Stimulated activated CD8-positive, alpha-beta memory T cell treated with anti-CD3 and anti-CD28 coated beads, Interleukin-15, amount 100 ng/mL, for 24 hours (primary cell): ENCODE measurements around the gene CAMKK1.
"Not testable (repeated sequence)": the region's sequence is repeated elsewhere in the genome, so short reads cannot be mapped to it uniquely, and the experiment has no call there.

Experiments used
- DNase-seq: peaks from one replicate; pipeline ENCODE4 v3.0.0-alpha.2; 2020; ENCODE audit warnings: low read depth

Gene CAMKK1

GRCh38 chr17:3879186-3879585 is 13.7 kb downstream of the CAMKK1 start:
- DNase-seq, result no peak

DNA sequence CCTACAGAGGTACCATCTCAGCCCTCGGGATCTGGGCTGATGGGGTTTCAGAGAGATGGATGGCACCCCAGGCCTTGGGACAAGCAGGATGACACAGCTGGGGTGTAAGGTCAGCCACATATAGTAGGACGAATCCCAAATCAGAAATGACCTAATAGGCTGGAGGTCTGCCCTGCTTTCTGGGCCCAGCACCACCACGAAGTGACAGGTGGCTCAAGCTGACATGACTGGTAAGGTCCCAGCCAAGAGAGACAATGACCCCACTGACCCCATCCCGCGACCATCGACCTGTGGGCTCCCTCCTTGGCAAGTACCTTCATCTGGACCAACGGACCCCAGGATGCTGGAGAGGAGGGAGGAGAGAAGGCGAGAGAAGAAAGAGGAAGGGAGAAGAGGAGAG is 15.6 kb downstream of the CAMKK1 start:
- DNase-seq, result no peak

- no peak for DNase-seq
Observed at GRCh38 chr17:3875317-3875716, 17.5 kb downstream of the CAMKK1 start.

DNA sequence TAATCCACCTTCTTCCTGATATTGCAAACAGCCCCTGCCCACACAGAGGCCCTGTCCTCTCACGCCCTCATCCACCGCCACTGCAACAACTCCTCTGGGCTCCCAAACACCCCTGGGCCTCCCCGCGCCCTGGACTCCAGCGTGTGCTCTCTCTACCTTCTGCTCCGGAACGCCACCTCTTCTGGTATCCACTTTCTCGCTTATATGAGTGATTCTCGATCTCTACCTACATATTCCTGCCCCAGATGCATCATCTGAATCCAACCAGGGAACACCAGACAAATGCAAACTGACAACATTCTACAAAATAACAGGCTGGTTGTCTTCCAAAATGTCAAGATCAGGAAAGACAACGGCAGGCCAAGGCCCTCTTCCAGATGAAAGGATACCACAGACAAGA is 19.0 kb downstream of the CAMKK1 start:
- DNase-seq, result no peak

- DNase-seq, result no peak
Observed at GRCh38 chr17:3870871-3871306, 22.0 kb downstream of the CAMKK1 start.

DNA sequence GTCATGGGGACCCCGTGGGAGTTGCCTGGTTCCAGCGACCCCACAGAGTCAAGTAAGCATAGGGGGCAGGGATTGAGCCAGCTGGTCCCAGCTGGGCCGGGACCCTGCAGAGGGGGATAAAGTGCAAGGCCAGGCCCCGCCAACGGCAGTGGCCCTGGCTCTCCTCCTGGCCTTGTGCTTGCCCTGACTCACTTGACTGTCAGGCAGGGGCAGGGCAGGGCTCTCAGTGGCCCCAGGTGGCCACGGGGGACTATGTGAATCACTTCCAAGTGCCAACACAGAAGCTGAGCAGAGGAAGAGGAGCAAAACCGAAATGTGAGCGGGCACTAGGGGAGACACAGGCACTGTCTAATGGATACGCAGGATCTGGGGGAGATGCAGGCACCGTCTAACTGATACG is 25.2 kb downstream of the CAMKK1 start:
- no peak for DNase-seq

DNA sequence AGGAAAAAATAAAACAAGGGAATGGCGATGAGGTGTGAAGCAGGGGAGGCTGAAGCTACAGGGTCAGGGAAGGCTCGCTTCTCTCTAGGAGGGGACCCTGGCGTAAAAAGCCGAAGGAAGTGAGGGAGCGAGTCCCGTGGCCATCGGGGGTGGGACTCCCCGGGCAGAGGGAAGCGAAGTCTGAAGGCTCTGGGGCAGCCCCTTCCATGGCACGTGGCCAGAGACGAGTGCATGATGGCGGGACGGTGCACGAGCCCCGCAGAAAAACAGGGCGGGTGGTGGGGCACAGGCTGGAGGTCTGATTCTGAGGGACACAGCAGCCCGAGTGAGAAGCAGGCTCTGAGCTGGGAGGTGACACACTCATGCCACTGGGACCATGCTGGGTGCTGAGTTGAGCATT is 25.7 kb downstream of the CAMKK1 start:
- DNase-seq, result no peak

- no peak for DNase-seq
Observed at GRCh38 chr17:3866276-3866675, 26.6 kb downstream of the CAMKK1 start.

DNA sequence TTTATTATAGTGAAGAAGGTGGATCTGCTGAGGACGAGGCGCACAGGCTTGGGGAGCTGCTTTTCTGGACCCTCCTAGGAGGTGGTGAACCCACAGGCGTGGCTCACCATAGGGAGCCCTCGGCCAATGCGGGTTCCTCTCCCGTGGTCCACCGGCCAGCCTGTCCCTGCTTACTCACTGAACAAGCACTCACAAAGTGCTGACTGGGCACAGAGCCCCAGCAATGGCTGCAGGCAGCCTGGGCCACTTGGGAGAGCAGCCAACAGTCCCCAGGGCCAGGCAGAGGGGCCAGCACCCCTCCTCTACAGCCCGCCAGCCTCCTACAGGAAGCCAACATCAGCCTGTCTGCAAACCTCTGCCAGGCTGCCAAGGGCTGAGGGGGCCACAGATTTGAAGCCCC is 27.7 kb downstream of the CAMKK1 start:
- no peak for DNase-seq

DNA sequence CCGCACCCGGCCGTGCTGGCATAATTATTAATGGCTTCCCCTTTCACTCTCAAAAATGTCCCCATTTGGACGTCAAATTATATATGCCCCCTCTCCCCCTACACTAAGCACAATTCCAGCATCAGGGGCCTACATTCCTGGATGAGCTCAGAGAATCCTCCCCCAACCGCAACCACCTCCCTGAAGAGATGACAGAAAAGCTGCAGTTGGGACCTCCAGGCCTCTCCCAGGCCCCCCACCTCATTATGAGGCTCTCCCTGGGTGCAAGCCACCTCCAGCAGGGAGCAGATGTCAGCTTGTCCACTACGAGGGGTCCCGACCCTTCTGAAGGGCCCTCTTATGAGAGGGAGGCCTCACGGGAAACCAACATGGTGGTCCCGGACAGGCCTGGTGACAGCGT is 28.3 kb downstream of the CAMKK1 start:
- no peak for DNase-seq

DNA sequence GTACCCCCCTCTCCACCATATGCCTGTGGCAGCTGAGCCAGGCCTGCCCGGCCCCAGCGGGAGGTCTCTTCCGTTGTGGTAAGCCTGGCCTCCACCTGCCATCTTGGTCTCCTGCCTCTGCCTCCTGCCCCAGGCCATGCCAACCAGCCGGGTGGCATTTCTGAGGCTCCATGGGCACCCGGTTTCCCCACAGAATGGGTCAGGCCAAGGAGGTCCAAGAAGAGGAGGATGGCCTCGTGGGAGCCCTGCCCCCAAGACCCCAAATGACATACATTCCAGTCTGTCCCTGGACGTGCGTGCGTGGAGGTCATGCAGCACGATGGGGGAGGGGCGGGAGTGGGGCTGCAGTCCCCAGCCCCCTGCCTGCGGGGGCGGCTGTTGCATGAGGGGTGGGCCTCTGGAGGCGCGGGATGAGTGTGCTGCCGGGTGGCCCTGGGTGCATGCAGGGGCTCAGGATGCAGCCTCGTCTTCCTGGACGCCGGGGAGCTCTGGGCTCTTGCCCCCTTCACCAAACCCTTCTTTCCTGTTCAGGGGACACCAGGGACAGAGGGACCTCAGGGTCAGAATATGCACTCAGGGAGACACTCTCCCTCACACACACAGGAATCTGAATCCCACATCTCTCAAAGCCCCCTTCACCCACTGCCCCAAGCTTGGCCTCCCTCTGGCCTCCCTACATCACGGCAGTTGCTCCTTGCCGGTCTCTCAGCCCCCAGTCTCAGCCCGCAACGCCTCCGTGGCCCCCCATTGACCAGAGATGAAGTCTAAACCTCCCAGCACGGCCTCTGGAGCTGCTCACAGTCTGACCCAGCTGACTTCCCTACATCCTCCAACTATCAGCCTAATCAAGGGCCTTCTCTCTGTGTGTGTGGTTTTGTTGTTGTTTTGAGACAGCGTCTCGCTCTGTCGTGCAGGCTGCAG is 30.8 kb downstream of the CAMKK1 start:
- no peak for DNase-seq

GRCh38 chr17:3860939-3861700 is 31.7 kb downstream of the CAMKK1 start:
- no peak for DNase-seq

DNA sequence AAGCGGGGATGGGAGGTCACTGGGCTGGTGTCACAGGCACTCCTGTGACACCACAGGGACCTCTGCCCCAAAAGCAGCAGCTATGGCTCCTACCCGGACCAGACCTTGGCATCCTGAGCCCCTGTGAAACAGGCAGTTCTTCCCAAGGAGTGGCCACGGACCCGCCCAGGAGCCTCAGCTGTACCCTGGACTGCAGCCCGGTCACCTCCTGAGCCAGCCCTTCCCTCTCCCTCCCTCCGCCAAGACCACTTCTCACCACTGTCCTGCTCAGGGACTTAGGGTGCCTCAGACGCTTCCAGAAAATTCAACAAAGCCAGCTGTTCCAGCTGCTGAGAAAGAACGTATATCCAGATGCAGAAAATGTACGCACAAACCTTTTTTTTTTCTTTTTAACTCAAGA is 32.9 kb downstream of the CAMKK1 start:
- DNase-seq, result no peak

DNA sequence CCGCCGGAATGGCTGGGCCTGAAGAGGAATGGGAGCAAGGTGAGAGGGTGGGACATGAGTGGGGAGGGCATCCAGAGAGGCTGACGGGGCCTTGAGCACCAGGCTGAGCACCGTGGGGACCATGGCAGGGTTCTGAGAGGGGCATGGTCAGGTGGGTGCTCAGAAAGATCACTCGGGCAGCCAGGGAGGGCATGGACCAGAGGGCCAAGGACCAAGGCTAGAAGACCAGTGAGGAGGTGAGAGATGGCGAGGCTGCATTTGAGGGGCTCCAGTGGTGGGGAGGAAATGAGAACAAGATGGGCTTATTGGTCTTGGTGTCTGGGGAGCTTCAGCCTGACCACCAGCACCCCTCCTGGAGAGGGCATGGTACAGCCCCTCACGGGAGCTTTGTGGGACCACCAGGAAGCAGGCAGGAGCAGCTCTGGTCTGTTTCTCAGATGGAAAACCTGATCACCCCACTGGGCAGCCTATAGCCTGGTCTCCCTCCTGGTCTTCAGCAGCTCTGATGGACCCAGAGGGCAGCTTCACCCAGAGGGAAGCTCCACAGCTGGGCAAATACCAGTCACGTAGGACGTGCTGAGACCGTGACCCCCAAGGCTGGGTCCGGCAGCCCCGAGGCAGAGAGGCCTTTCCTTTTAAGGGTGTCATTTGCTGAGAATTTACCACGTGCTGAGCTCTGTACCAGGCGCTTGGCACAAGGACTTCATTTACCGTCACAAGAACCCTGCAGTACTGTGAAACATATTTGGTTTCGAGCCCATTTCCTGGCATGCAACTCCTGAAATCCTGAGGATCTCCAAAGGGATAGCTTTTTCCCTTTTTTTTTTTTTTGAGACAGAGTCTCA is 35.4 kb downstream of the CAMKK1 start:
- no peak for DNase-seq

DNA sequence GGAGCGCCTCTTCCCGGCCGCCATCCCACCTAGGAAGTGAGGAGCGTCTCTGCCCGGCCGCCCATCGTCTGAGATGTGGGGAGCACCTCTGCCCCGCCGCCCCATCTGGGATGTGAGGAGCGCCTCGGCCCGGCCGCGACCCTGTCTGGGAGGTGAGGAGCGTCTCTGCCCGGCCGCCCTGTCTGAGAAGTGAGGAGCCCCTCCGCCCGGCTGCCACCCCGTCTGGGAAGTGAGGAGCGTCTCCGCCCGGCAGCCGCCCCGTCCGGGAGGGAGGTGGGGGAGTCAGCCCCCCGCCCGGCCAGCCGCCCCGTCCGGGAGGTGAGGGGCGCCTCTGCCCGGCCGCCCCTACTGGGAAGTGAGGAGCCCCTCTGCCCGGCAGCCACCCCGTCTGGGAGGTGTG is 38.6 kb downstream of the CAMKK1 start:
- not testable (repeated sequence) for DNase-seq

DNA sequence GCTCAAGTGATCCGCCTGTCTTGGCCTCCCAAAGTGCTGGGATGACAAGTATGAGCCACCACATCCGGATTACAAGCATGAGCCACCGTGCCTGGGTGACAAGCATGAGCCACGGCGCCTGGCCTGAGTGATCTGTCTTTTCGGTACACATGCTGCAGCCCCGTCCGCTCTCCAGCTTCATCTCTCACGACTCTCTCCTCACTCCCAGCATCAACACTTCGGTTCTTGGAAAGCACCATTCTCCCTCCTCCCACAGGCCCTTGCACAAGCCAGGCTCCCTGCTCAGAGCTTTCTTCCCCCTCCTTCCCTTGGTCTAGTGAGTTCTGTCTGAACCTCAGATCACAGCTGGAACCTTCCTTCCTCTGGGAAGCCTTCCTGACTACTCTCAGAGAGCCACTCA is 40.3 kb downstream of the CAMKK1 start:
- DNase-seq, result no peak

- DNase-seq, result no peak
Observed at GRCh38 chr17:3851461-3852100, 41.3 kb downstream of the CAMKK1 start.

DNA sequence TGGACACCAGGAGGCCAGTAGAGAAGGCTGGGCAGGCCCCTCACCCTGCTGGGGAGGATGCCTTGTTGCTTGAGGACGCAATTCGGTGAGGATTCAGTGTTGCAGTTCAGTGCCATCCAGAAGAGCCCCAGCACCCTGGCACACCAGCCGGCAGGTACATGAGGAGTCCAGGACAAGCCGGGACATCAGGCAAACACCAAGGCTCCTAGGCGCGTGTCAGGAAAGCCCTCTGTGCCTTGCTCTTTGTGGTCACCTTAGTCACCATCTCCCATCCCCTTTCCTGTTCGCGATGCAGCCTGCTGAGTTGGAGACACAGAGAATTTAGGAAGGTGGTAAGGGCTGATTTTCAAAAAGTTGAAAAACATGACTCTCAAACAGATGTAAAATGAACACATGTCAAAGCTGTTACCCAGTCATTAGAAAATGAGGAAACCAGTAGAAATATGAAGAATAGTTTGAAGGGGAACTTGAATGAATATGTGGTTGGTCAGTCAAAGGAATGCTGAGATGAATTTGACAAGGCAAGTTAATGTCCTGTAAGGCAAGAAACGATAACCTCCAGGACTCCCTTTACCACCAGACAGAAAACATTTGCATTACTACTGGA is 44.5 kb downstream of the CAMKK1 start:
- DNase-seq, result no peak

DNA sequence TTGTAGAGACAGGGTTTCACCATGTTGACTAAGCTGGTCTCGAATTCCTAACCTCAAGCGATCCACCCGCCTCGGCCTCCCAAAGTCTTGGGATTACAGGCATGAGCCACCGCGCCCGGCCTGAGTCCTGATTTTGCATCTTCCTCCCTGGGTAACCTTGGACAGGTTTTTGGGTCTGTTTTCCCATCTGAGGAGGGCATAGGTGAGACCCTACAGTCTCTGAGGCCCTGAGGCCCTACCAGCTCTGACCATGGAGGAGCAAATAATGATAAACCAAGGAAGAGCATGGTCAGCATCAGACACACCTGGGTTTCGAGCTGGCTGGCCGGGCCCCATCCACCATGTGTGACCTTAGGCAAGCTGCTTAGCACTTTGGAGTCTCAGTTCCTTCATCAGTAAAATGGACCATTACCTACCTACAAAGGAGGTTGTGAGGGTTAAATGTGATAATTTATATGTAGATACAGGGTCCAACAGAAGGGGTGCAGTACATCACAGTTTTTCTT is 45.6 kb downstream of the CAMKK1 start:
- DNase-seq, result no peak

DNA sequence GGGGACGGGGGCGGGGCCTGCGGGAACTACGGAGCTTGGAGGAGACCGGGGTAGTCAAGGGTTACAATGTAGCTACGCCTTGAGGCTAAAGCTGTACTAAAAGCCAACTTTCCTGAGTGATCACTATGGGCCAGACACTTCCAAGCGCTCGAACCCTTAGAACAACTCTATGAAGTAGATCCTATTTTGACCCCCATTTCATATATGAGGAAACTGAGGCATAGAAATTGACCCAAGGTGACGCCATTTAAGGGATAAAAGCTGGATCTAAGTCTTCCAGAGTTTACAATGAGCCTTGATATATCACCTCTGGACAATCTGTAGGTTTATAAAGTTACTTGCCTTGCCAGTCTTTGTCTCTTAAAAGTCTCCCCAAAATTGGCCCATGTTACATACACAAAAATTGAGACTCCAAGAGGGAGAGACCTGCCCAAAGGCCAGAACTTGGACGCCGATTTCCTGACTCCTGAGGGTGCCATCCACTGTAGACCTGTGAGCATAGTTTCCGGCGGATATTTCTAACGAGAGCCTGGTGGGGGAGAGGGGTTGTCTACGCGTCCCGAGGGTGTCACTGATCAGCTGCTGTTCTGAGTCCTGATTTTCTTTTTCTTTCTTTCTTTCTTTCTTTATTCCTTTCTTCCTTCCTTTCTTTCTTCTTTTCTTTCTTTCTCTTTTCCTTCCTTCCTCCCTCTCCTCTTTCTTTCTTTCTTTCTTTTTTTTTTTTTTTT is 46.3 kb downstream of the CAMKK1 start:
- no peak for DNase-seq
